Left renal cortex interstitium (tissue), 4 donors: Measurements from ENCODE around the gene TBXAS1. TPM values are rescaled to one million over a fixed set of nuclear protein-coding genes. Genes with fewer than 3 reads are reported as not detected.
"Not testable (repeated sequence)": the region's sequence is repeated elsewhere in the genome, so short reads cannot be mapped to it uniquely, and the experiment has no call there.

Source experiments
- DNase-seq, 4 donors: peaks; one replicate each; pipeline ENCODE4 v3.0.0-alpha.2; 2013; ENCODE audit warnings: low read depth in 4 of 4, low spot score in 2 of 4, missing footprints in 1 of 4
- polyA plus RNA-seq, 4 donors: library from polyadenylated mRNA; unstranded; fragments of 120-200 nt; gene quantifications; one replicate each; pipeline ENCODE4 v1.2.1, GENCODE V29; 2013; ENCODE audit not compliant: insufficient read length in 4 of 4

The TBXAS1 gene
- polyA plus RNA-seq, 4 donors, result 21.8 to 34.2 (median 26.3) TPM

DNA sequence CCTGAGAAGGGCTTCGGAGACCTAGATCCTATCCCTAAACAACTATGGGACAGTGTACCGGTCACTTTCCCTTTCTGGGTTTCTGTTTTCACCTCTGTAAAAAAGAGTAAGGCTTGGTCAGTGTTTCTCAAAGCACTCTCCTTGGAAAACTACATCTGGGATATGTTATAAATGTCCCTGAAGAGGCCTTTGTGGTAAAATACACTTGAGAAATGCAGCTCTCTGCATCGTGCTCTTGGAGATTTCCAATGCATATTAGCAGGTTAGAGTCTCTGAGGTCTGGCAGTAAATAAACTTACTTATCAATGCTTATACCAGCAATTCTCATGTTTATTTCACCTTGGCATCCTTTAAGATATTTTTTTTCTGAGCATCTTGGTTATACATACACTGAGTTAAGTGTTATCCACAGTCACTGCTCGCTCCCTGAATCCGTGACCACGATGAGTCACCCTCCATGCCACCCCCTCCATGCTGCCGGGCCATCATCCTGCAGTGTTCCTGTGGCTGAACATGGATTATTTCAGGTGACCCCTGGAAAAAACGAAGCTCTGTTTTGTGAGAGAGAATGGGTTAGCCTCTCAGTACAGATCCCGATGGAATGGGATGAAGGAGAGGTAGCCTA lies 3.3 kb upstream of the TBXAS1 start:
- no peak for DNase-seq

GRCh38 chr7:139827042-139827441 lies 2.0 kb upstream of the TBXAS1 start:
- no peak for DNase-seq

DNA sequence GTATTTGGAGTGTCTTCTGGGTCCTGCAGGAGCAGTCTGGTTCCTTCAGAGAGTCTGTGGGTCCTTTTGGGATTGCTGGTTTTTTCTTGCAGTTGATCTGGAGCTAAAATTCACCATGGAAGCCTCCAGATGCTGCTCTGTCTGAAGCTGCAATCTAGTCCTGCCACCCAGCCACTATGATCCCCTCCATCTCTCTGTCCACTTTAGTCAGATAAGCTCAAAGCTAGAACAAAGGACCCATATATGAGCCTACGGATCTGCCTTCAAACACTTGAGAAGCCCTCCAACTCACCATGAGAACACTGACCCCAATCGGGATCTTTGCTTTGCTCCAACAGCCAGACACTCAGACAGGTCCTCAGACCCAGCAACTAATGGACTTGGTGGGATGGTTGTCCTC lies 618 bp upstream of the TBXAS1 start:
- no peak for DNase-seq

DNA sequence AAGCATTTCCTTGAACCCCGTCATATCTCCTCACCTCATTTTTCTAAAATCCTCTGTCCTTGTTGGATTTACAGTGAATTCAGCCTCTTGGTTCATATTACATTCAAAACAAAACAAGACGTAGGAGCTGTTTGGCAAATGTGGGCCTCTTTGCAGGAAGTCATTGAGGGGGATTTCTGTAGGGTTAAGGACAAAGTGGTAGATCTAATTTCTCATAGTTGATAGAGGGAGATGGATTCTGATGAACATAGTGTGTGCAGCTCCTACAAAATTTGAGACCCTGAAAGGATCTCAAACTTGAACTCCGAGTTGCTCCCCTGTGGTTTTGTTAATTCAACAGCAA lies 682 bp downstream of the TBXAS1 start:
- DNase-seq, result peak in 1 of 4 donors; percentile 26

DNA sequence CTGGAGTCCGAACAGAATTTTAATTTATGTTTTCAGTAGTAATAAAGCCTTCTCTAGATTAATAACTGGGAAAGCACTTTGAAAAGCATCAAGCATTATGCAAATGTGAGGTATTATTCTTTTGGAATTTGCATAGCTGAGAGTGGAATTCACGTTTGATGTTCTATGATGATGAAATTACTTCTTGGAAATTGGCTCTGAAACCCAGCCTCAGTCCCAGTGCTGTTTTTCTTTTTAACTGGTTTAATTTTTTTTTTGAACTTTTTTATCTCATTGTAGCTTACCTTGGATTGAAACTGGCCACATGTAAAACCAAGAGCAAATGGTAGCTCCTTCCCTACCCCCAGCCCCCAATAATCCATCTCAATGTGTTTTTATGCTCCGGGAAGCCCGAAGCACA lies 1.2 kb downstream of the TBXAS1 start:
- no peak for DNase-seq

- no peak for DNase-seq
Measured at GRCh38 chr7:139830782-139831501, 1.9 kb downstream of the TBXAS1 start.

DNA sequence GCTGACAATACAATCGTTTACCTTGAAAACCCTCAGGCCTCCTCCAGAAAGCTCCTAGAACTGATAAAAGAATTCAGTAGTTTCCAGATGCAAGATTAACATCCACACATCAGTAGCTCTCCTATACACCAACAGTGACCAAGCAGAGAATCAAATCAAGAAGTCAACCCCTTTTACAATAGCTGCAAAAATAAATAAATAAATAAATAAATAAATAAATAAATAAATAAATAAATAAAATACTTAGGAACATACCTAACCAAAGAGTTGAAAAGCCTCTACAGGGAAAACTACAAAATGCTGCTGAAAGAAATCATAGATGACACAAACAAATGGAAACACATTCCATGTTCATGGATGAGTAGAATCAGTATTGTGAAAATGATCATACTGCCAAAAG lies 6.8 kb downstream of the TBXAS1 start:
- DNase-seq, result not testable (repeated sequence)

- DNase-seq, result not testable (repeated sequence)
Measured at GRCh38 chr7:139837291-139837690, 8.2 kb downstream of the TBXAS1 start.

GRCh38 chr7:139838276-139838675 lies 9.2 kb downstream of the TBXAS1 start:
- no peak for DNase-seq

- DNase-seq, result no peak
Measured at GRCh38 chr7:139838876-139839275, 9.8 kb downstream of the TBXAS1 start.

GRCh38 chr7:139840776-139841175 lies 11.7 kb downstream of the TBXAS1 start:
- DNase-seq, result no peak

DNA sequence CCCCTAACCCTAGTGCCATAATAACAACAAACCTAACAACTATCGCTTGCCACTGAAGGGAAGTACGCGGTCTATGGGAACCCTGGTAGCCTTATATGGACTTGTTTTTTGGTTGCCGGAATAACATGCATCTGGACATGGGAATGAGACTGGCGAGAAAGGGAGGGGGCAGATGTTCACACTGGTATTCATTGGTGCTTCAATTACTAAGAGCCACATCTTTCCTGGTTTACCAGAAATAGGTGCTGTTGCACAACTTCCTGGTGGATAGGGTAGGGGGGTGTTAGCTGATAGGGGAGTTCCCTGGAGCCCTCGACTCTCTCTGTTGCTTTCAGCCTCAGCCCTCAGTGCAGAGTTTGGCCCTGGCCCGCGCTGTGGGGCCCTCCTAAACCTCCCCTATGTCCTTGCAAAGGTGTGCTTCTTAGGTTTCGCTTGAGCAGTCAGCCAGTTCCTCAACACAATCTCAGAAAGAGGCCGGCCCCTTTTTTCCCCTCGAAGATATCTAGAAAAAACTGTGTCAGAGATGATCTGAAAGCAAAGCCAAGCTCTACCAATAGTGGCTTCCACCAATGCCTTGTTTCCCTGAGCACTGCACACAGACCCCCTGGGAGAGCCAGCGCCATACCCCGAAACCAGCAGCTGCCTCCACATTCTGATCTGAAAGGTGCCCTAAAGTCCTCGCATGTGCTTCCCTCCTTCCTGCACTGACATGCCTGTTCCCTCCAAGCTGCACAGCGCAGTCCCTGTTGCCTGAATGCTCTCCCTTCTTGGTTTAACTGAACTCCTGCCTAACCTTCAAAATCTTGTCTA lies 13.5 kb downstream of the TBXAS1 start:
- DNase-seq, result no peak

- DNase-seq, result not testable (repeated sequence)
Measured at GRCh38 chr7:139843211-139843537, 14.1 kb downstream of the TBXAS1 start.

DNA sequence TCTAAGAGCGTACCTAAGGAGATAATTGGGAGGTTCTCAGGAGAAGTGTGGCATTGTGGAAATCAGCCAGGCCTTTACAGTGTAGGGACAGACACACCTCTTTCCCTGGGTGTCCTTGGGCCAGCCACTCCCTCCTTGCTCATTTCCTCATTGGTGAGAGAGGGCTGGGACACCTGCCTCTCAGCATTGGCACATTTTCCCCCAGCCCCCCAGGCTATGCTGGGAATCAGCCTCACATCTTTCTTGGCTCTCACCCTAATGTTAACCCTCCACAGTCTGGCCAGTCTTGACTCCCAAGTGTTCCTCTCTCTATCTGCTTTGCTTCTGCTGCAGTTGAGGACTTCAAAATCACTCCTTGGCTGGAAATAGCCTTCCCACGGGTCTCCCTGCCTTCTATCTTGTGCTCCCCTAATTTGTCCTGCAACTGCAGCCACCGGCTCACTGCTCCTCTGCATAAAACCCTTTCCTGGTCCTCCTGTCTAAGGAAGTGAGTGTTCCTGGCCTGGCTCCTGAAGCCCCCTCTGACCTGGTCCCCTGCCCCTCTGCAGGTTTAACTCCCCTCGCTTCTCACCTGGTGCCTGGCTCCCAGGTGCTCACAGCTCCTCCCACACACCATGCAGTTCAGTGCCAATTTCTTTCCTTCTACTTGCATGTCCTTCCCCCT lies 15.8 kb downstream of the TBXAS1 start:
- no peak for DNase-seq

GRCh38 chr7:139845443-139845805 lies 16.4 kb downstream of the TBXAS1 start:
- no peak for DNase-seq

GRCh38 chr7:139846297-139846696 lies 17.2 kb downstream of the TBXAS1 start:
- DNase-seq, result no peak

DNA sequence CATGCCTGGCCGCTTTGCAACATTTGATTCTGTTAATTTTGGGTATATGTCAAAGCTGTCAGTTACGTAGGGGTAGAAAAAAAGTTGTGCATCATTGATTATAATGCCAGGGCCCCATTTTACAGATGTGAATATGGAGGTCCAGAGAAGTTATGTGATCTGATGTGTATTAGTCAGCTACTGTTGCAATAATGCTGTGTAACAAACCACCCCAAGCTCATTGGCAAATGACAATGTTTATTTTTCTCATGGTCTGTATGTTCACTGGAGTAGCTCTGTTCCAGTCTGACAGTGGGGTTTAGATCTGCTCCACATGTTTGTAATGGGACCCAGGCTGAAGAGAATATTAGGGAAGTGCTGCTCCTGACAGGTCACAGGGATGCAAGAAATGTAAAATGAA lies 19.2 kb downstream of the TBXAS1 start:
- DNase-seq, result no peak

DNA sequence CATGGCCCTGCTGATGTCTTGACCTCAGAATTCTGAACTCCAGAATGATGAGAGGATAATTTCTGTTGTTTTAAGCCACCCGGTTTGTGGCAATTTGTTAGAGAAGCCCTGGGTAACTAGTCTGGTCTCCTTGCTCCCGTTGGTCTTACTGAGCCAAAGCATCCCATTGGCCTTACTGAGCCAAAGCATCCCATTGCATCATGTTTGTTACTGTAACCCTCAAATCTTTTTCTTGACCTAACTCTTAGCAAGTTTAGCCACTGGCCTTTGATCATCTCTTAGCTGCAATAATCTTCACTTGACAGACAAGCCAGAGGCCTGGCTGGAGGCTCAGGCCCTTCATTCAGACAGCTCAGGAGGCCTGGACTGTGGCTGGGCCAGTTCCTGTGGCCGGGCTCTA lies 21.8 kb downstream of the TBXAS1 start:
- no peak for DNase-seq

- no peak for DNase-seq
Measured at GRCh38 chr7:139851770-139852481, 22.9 kb downstream of the TBXAS1 start.

DNA sequence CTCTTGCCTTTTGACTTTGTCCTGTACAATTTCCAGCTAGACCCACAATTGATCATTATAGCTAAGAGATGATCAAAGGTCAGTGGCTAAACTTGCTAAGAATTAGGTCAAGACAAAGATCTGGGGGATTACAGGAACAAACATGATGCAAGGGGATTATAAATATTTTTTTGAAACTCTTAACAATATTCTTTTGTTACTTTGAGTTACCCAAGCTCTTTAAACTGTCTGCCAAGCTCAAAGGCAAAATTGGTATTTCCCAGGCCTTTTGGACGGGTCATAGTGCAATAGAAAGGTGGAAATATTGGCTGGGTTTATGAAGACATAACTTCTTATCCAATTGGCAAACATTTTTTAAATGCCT lies 23.4 kb downstream of the TBXAS1 start:
- DNase-seq, result no peak
